HG03439 (cell line): ENCODE data around the gene ETV5.
A peak's percentile ranks its signal among the peaks of the same experiment; 100 is the strongest.
"Not testable (repeated sequence)": the region's sequence is repeated elsewhere in the genome, so short reads cannot be mapped to it uniquely, and the experiment has no call there.

Source experiments
- ATAC-seq: cut with Tn5 transposase; IDR thresholded peaks from one replicate; pipeline ENCODE4 v1.9.1; 2021; ENCODE audit warnings: mild to moderate bottlenecking, moderate library complexity; ENCODE audit not compliant: unreplicated experiment

The ETV5 gene

DNA sequence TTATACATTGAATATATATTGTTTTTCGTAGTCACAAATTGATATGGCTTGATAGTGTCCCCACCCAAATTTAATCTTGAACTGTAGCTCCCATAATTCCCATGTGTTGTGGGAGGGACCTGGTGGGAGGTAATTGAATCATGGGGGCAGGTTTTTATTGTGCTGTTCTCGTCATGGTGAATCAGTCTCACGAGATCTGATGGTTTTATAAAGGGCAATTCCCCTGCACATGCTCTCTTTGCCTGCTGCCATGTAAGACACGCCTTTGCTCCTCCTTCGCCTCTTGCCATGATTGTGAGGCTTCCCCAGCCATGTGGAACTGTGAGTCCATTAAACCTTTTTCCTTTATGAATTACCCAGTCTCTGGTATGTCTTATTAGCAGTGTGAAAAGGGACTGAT lies 82.9 kb downstream of the ETV5 start:
- ATAC-seq, result not testable (repeated sequence)

DNA sequence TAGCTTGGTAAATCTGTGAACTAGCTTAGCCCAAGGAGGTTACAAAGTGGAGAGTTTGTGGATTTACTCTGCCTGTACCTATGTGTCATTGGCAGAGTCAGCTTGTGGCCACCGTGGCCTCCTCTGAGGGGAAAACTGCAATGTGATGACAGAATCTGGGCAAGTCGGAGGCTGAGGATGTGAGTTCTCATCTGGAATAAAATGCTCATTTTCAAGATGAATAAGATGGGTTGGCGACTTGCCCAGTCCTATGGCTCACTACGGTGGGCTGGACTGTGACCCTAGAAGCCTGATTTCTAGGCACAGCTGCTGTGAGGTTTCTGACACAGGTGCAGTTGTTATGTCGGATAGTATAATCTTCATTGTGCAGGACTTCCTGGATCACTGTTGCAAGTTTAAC lies 83.7 kb downstream of the ETV5 start:
- ATAC-seq, result no peak

DNA sequence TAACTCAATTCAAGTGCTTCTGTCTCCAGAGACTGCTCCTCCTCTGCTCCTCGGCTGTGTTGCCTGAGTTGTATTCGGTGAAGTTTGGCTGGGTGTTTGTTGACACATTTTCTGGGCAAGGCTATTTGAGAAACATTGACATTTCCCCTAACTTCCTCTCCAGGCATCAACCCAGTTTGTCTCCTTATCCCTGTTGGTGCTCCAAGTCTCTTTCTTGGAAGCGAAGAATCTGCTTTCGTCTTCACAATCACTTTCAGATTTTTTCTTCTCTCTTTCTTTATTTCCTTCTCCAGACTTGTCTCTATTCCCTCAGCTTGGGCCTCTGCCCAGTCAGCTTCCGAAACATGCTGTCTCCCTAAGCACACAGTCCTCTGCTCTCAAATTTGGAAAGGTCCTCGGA lies 84.7 kb downstream of the ETV5 start:
- no peak for ATAC-seq

DNA sequence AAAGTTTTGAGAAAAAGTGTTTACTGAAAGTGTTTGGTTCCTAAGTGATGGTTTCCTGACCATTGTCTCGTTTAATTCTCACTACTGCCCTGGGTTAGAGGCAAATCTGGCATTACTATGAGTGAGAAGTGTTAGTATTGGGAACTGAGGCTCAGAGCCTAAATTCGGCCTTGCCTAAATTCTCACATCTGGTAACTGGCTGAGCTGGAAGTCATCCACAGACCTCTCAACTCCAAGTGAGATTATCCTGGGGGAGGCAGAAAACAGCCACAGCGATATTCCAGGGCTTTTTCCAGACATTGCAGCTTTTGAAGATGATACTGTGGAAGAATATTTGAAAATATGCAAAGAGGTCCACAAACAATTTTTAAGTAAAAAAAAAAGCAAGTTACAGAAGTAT lies 86.0 kb downstream of the ETV5 start:
- no peak for ATAC-seq

DNA sequence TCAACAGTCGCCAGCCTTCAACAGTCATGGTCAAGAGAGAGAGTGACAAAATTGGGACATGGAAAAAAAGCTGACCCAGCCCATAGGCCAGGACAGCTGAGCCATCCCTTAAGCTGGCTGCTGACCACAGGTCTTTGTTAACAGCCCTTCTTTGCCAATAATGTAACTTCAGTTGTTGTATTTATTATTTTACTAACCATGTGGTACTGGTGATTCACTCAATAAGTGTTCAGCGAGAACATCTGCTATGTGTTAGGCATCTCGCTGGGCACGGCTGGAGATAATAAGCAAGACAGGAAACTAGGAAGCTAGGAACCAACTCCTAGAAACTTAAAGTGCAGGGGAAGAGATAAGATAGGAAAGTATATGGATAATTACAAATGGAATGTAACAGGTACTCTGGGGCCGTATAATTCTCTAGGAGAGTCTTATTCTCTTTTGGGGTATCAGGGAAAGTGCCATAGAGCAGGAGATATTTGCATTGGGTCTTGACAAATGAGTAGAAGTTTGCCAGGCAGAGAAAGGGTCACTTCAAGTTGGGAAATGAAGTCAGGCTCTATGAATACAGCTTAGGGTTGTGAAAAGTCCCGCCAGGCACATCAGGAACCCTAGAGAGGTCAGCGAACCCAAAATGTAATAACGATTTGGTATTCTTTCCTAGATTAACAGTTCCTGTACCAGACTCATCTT lies 87.1 kb downstream of the ETV5 start:
- ATAC-seq, result no peak

DNA sequence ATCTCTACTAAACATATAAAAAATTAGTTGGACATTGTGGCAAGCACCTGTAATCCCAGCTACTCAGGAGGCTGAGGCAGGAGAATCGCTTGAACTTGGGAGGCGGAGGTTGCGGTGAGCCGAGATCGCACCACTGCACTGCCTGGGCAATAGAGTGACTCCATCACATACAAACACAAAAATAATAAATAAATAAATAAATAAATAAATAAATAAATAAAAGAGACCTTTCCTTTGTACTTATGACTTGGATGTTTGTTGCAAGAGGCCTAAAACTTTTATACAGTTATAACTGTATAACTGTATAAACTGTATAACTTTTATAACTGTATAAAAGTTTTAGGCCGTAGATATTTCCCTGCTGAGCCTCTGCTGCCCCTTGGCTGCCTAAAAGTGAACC lies 87.6 kb downstream of the ETV5 start:
- not testable (repeated sequence) for ATAC-seq

DNA sequence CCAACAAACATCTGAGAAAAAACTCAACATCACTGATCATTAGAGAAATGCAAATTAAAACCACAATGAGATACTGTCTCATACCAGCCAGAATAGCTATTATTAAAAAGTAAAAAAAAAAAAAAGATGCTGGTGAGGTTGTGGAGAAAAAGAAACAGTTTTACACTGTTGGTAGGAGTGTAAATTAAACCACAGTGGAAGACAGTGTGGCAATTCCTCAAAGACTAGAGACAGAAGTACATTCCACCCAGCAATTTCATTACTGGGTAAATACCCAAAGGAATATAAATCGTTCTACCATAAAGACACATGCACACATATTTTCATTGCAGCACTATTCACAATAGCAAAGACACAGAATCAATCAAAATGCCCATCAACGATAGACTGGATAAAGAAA lies 89.6 kb downstream of the ETV5 start:
- ATAC-seq, result not testable (repeated sequence)

DNA sequence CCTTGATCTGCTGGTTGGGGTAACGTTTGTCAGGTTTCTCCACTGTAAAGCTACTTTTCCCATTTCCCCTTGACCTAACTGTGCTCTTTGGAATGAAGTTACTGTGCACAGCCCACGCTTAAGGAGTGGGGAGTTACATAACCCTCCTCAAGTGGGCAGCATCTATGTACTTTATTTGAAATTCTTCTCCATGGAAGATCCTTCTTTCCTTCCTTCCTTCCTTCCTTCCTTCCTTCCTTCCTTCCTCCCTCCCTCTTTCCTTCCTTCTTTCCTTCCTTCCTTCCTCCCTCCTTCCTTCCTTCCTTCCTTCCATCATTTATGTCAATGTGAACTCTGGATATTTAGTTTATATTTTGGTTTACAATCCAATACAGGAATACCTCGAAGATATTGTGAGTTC lies 94.0 kb downstream of the ETV5 start:
- ATAC-seq, result no peak

DNA sequence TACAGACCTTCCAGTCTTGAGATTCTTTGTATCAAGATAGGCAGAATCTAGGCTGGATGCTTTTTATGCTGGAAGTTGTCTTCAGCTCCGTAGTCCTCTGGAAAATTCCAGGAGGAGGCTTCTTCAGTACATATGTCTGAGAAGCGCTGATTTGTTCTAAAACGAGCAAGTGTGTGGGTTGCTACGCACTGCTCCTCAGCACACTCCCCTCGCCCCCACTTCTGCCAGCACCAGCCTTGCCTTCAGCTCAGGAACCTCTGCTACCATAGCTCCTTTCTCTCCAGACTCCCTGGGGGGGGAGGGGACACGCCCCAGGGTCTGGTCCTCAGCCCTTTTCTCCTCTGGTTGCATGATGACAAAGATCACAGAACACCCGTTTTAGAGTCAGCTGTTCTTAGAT lies 95.6 kb downstream of the ETV5 start:
- no peak for ATAC-seq

DNA sequence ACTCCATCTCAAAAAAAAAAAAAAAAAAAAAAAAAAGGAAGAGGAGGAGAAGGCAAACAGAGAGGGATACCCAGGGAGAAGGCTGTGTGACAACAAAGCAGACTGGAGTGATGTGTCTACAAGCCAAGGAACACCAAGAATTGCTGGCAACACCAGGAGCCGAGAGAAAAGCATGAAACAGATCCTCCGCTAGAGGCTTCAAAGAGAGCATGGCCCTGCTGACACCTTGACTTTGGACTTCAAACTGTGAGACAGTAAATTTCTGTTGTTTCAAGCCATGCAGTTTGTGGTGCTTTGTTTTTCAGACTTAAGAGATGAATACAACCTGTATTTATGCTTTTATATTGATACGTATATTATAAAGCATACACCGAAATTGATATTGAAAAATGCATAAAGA lies 96.8 kb downstream of the ETV5 start:
- ATAC-seq, result no peak

DNA sequence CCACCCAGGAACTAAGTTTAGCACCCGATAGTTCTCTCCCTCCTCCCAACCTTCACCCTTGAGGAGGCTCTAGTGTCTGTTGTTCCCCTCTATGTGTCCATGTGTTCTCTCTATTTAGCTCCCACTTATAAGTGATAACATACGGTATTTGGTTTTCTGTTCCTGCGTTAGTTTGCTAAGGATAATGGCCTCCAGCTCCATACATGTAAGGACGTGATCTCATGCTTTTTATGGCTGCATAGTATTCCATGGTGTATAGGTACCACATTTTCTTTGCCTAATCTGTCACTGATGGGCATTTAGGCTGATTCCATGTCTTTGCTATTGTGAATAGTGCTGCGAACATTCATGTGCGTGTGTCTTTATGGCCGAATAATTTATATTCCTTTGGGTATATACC lies 104.2 kb downstream of the ETV5 start:
- ATAC-seq, result no peak

DNA sequence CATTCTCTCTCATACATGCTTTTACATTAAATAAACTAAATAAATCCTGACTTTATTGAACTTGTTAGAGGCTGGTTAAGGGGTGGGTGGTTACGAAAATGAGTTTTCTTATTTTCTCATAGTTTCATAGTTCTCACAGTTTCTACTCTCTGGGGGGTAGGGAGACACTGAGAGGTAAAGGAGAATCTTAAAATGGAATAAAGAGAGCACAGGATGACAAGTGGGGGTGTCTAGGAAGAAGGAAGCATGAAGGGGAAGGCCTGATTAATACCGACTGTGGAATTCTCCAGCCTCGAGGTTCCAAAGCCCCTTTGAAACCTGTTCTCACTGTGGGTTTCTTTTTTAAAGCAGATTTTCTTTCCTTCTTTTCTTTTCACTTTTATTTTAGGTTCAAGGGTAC lies 104.7 kb downstream of the ETV5 start:
- peak; percentile 46 for ATAC-seq

DNA sequence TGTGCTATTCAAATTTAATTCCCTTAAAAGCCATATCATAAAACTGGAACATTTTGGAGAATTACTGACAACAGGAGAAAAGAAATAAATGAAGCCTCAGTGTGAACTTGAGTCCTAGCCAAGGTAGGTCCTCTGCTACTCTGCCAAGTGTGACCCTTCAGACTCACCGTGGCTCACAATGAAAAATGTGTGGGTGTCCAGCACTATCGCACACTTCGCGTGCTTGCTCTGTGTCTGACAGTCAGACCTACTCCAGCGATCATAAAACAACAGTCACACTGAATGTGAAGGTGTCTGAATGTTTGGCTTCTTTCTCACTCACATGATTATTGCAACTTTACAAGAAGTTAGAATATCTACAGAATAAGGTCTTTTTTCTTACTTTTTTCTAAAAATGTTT lies 105.3 kb downstream of the ETV5 start:
- ATAC-seq, result peak; percentile 76

DNA sequence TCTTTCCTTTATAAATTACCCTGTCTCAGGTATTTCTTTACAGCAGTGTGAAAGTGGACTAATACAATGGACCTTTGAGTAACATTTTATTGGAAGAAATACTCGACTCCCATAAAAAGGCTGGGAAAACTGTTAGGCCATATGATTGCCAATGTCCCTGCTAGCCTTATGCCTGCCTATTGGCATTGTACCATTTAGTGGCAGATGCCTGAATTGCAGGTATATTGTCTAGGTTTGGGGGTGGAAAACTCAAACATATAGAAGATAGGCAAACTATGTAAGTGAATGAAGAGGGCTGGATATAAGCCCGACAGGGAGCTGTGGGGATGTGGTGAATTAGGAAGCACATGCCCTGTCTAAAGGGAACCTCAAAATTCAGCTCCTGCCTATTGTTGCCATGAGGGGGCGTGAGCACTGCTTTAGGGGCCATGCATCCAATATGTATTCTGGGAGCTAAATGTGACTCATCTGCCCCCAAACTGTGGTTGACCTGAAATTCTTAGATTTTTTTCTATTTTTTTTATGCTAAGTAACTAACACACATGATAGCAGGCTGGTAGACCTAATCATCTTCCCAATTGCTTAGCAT lies 105.9 kb downstream of the ETV5 start:
- no peak for ATAC-seq

DNA sequence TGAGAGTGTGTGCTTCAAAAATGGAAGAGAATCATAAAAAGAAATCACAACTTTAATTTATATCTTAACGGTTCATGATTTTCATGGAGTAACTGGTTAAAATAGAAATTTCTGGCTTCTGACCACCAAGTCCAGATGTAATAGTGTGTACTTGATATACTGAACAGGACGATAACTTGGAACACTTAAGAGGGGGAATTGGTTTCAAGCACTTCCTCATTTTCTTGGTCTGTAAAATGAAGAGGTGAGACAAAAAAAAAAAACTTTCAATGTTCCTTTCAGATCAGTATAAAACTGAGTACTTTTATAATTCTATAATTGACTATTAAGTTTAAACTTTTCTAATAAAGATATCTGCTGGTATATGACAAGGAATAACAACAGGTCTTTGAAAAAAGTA lies 107.0 kb downstream of the ETV5 start:
- no peak for ATAC-seq

DNA sequence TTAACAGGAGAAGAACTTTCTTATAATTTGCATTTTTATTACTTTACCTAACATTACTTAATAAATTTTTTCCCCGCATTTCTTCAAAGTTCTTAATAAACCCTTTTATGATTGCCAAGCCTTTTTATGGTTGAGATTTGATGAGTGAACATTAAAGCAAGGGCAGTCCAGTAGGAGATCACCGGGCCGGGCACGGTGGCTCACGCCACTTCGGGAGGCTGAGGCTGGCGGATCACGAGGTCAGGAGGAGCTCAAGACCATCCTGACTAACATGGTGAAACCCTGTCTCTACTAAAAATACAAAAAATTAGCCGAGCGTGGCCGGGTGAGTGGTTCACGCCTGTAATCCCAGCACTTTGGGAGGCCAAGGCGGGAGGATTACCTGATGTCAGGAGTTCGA lies 109.7 kb downstream of the ETV5 start:
- ATAC-seq, result no peak

DNA sequence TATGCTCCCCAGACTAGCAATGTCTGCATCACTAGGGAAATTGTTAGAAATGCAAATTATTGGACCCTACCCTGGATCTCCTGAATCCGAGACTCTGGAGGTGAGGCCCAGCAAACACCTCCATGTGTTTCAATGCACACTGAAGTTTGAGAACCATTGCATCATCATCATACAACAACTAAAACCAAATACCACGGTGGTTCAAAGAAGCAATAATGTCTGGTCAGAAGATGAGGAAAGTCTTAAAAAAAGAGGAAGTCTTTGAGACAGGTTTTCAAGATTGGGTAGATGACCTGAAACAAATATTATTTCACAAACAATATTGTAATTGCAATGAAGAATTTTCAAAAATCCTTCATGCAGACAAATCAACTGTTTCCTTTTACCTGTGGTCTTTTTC lies 110.8 kb downstream of the ETV5 start:
- no peak for ATAC-seq

DNA sequence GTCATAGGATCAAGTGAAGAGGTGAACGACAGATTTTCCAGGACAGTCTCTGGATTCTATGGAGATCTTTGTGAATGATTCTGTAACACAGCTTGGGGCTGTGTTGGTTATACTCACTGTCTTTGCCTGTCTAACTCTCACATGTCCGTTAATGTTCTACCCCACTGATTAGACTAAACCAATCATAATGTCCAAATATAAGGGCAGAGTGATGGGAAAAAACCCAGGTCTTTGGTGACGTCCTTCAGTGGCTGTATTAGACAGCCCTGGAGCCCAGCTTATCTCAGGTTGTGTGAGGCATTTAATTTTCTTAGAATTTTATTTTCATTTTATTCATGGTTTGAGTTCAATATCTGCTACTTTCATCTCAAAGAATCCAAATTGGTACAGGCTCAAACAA lies 111.8 kb downstream of the ETV5 start:
- no peak for ATAC-seq
